Neural cell (in vitro differentiated cells): Measurements from ENCODE around the gene TJP1. TPM values are rescaled to one million over a fixed set of nuclear protein-coding genes. Genes with fewer than 3 reads are reported as not detected.
"Not testable (repeated sequence)": the region's sequence is repeated elsewhere in the genome, so short reads cannot be mapped to it uniquely, and the experiment has no call there.

ENCODE experiments used
- H2AFZ ChIP-seq: fragments of 200-600, 300-800 bp; sonication (generic), shearing (Covaris generic); 2 replicates; pipeline ENCODE4 v1.6.0; 2014; ENCODE audit warnings: low read depth, mild to moderate bottlenecking, antibody characterized with exemption, low read length, moderate library complexity
- H3F3A ChIP-seq: fragments of 200-600 bp; shearing (Covaris generic); 2 replicates; pipeline ENCODE4 v1.6.1; 2016; ENCODE audit warnings: mild to moderate bottlenecking, moderate library complexity, mixed read lengths, antibody characterized with exemption, low read length; ENCODE audit not compliant: insufficient read depth, poor library complexity, severe bottlenecking
- H3K27ac ChIP-seq: fragments of 200-600, 300-800 bp; sonication (generic), shearing (Covaris generic); 2 replicates; pipeline ENCODE4 v1.5.1; 2014; ENCODE audit warnings: mild to moderate bottlenecking, low read length, moderate library complexity
- H3K27me3 ChIP-seq: fragments of 300-800, 200-600 bp; sonication (generic), shearing (Covaris generic); 2 replicates; pipeline ENCODE4 v1.6.0; 2014; ENCODE audit warnings: mild to moderate bottlenecking, low read depth, low read length, moderate library complexity; ENCODE audit not compliant: insufficient read depth
- H3K36me3 ChIP-seq: fragments of 300-800, 200-600 bp; sonication (generic), shearing (Covaris generic); 2 replicates; pipeline ENCODE4 v1.5.1; 2014; ENCODE audit warnings: mild to moderate bottlenecking, antibody characterized with exemption, low read length, moderate library complexity; ENCODE audit not compliant: insufficient read depth
- H3K4me2 ChIP-seq: fragments of 300-800, 200-600 bp; sonication (generic), shearing (Covaris generic); 2 replicates; pipeline ENCODE4 v1.6.0; 2014; ENCODE audit warnings: mild to moderate bottlenecking, low read length
- H3K4me3 ChIP-seq: fragments of 300-800, 200-600 bp; sonication (generic), shearing (Covaris generic); 2 replicates; pipeline ENCODE4 v1.5.1; 2014; ENCODE audit warnings: mild to moderate bottlenecking, low read length, moderate library complexity
- H3K79me2 ChIP-seq: fragments of 200-600 bp; shearing (Covaris generic); replicated peaks from 2 replicates; pipeline ENCODE4 v1.6.0; 2014; ENCODE audit warnings: mild to moderate bottlenecking, low read length, moderate library complexity; ENCODE audit not compliant: insufficient read depth
- H3K9ac ChIP-seq: fragments of 300-800, 200-600 bp; sonication (generic), shearing (Covaris generic); 2 replicates; pipeline ENCODE4 v1.6.1; 2016; ENCODE audit warnings: mild to moderate bottlenecking, low read length, mixed read lengths
- H3K9me2 ChIP-seq: fragments of 200-600 bp; shearing (Covaris generic); 2 replicates; pipeline ENCODE4 v1.6.1; 2016; ENCODE audit warnings: mild to moderate bottlenecking, low read length, mixed read lengths; ENCODE audit not compliant: insufficient read depth
- H3K9me3 ChIP-seq: fragments of 200-600, 300-800 bp; sonication (generic), shearing (Covaris generic); 2 replicates; pipeline ENCODE4 v1.6.1; 2016; ENCODE audit warnings: mild to moderate bottlenecking, mixed run types, low read length, moderate library complexity, mixed read lengths
- H4K20me1 ChIP-seq: fragments of 200-600 bp; shearing (Covaris generic); 2 replicates; pipeline ENCODE4 v1.6.1; 2016; ENCODE audit warnings: mild to moderate bottlenecking, mixed run types; ENCODE audit not compliant: insufficient read depth
- EP300 ChIP-seq: fragments of 450-650 bp; conservative IDR thresholded peaks from 2 replicates; pipeline ENCODE4 v1.6.1; 2014; ENCODE audit warnings: antibody characterized with exemption, mild to moderate bottlenecking, moderate library complexity; ENCODE audit not compliant: poor library complexity, severe bottlenecking
- MXI1 ChIP-seq: fragments of 450-650 bp; conservative IDR thresholded peaks from 2 replicates; pipeline ENCODE4 v1.6.1; 2014; ENCODE audit warnings: antibody characterized with exemption, mild to moderate bottlenecking; ENCODE audit not compliant: poor library complexity, severe bottlenecking
- POLR2AphosphoS5 ChIP-seq: IDR thresholded peaks from 2 replicates; pipeline ENCODE4 v1.6.1; 2012
- RAD21 ChIP-seq: fragments of 450-650 bp; conservative IDR thresholded peaks from 2 replicates; pipeline ENCODE4 v1.6.1; 2014; ENCODE audit warnings: antibody characterized with exemption, mild to moderate bottlenecking, moderate library complexity
- SMC3 ChIP-seq: fragments of 450-650 bp; conservative IDR thresholded peaks from 2 replicates; pipeline ENCODE4 v1.6.1; 2014; ENCODE audit warnings: antibody characterized with exemption, mild to moderate bottlenecking, moderate library complexity; ENCODE audit not compliant: poor library complexity
- TAF1 ChIP-seq: IDR thresholded peaks from 2 replicates; pipeline ENCODE4 v1.6.1; 2012; ENCODE audit warnings: low read depth
- polyA plus RNA-seq: library from polyadenylated mRNA; depleted of rRNA; stranded (reverse); fragments of >200 nt; gene quantifications from 2 replicates; pipeline ENCODE4 v1.2.3, GENCODE V29; 2014
- TF ChIP-seq, protein P1 (sequence below): fragments of 450-650 bp; IDR thresholded peaks from 2 replicates; pipeline ENCODE4 v1.5.1; 2014; ENCODE audit warnings: antibody characterized with exemption, mild to moderate bottlenecking, moderate library complexity; ENCODE audit not compliant: poor library complexity, severe bottlenecking
- TF ChIP-seq, protein P2 (sequence below): IDR thresholded peaks from 2 replicates; pipeline ENCODE4 v1.6.1; 2012; ENCODE audit warnings: borderline replicate concordance

The TJP1 gene
- polyA plus RNA-seq, 1 donor from 2014 or later: 6.2 TPM

- TF ChIP-seq, protein P1, sequence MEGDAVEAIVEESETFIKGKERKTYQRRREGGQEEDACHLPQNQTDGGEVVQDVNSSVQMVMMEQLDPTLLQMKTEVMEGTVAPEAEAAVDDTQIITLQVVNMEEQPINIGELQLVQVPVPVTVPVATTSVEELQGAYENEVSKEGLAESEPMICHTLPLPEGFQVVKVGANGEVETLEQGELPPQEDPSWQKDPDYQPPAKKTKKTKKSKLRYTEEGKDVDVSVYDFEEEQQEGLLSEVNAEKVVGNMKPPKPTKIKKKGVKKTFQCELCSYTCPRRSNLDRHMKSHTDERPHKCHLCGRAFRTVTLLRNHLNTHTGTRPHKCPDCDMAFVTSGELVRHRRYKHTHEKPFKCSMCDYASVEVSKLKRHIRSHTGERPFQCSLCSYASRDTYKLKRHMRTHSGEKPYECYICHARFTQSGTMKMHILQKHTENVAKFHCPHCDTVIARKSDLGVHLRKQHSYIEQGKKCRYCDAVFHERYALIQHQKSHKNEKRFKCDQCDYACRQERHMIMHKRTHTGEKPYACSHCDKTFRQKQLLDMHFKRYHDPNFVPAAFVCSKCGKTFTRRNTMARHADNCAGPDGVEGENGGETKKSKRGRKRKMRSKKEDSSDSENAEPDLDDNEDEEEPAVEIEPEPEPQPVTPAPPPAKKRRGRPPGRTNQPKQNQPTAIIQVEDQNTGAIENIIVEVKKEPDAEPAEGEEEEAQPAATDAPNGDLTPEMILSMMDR: no peak
- TF ChIP-seq POLR2AphosphoS5: no peak
Measured at GRCh38 chr15:29784413-29784812, 37.9 kb downstream of the TJP1 start (continued).

DNA sequence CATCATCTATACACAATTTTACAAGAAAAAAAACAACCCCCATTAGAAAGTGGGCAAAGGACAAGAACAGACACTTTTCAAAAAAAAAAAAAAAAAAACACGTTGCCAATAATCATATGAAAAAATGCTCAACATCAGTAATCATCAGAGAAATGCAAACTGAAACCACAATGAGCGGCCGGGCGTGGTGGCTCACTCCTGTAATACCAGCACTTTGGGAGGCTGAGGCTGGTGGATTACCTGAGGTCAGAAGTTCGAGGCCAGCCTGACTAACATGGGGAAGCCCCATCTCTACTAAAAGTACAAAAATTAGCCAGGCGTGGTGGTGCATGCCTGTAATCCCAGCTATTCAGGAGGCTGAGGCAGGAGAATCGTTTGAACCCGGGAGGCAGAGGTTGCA, 39.5 kb downstream of the TJP1 start:
- not testable (repeated sequence) for H4K20me1 ChIP-seq, H3K79me2 ChIP-seq, H2AFZ ChIP-seq, H3K27ac ChIP-seq, H3K36me3 ChIP-seq, H3K9ac ChIP-seq, H3K27me3 ChIP-seq, H3K4me3 ChIP-seq, H3K4me2 ChIP-seq, H3K9me3 ChIP-seq, H3F3A ChIP-seq, H3K9me2 ChIP-seq

- Histone ChIP-seq H3K27me3 (no peaks in the 10 kb centered on the region), H3K36me3 (peaks cover 3% of the 10 kb centered on the region), H3K9me3 (no peaks in the 10 kb centered on the region), H3K79me2 (peaks cover 21% of the 10 kb centered on the region), H3F3A (no peaks in the 10 kb centered on the region), H4K20me1 (no peaks in the 10 kb centered on the region), H3K4me3 (no peak overlapping the region), H3K9me2 (no peaks in the 10 kb centered on the region), H2AFZ (no peak overlapping the region), H3K4me2 (no peak overlapping the region), H3K9ac (no peak overlapping the region), H3K27ac (no peak overlapping the region)
- TF ChIP-seq POLR2AphosphoS5: no peak
- TF ChIP-seq MXI1: no peak
- no peak for TF ChIP-seq RAD21
- TF ChIP-seq, protein P1: no peak
- TF ChIP-seq EP300: no peak
- no peak for TF ChIP-seq TAF1
- TF ChIP-seq SMC3: no peak
Measured at GRCh38 chr15:29778382-29778781, 43.9 kb downstream of the TJP1 start.

DNA sequence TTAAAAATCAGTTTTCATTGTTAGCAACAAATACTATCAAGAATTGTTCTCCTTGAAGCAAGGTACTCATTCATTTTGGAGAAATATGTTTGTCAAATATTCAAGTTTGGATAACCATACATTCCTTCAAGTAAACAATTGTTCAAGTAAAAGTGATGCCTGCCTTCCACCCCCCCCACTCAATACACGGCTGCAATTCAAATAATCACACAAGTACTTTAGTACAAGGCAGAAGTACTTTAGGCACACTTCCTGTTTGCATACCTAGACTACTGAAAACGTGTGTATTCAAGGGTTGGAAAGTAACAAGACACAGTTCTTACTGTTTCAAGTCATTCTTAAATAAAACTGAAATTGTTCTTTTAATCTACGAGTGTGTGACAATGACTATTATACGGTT, 45.4 kb downstream of the TJP1 start:
- no peaks in the 10 kb centered on the region for H4K20me1 ChIP-seq
- H3K27ac ChIP-seq: no peak overlapping the region
- H3K27me3 ChIP-seq: no peaks in the 10 kb centered on the region
- H3K9me3 ChIP-seq: no peaks in the 10 kb centered on the region
- peaks cover 21% of the 10 kb centered on the region for H3K79me2 ChIP-seq
- no peak overlapping the region for H3K4me2 ChIP-seq
- no peaks in the 10 kb centered on the region for H3F3A ChIP-seq
- H3K9ac ChIP-seq: no peak overlapping the region
- no peaks in the 10 kb centered on the region for H3K9me2 ChIP-seq
- H2AFZ ChIP-seq: no peak overlapping the region
- peaks cover 3% of the 10 kb centered on the region for H3K36me3 ChIP-seq
- H3K4me3 ChIP-seq: no peak overlapping the region
- TF ChIP-seq POLR2AphosphoS5 (no peak), SMC3 (no peak), RAD21 (no peak), MXI1 (no peak), TAF1 (no peak)
- TF ChIP-seq, protein P2, sequence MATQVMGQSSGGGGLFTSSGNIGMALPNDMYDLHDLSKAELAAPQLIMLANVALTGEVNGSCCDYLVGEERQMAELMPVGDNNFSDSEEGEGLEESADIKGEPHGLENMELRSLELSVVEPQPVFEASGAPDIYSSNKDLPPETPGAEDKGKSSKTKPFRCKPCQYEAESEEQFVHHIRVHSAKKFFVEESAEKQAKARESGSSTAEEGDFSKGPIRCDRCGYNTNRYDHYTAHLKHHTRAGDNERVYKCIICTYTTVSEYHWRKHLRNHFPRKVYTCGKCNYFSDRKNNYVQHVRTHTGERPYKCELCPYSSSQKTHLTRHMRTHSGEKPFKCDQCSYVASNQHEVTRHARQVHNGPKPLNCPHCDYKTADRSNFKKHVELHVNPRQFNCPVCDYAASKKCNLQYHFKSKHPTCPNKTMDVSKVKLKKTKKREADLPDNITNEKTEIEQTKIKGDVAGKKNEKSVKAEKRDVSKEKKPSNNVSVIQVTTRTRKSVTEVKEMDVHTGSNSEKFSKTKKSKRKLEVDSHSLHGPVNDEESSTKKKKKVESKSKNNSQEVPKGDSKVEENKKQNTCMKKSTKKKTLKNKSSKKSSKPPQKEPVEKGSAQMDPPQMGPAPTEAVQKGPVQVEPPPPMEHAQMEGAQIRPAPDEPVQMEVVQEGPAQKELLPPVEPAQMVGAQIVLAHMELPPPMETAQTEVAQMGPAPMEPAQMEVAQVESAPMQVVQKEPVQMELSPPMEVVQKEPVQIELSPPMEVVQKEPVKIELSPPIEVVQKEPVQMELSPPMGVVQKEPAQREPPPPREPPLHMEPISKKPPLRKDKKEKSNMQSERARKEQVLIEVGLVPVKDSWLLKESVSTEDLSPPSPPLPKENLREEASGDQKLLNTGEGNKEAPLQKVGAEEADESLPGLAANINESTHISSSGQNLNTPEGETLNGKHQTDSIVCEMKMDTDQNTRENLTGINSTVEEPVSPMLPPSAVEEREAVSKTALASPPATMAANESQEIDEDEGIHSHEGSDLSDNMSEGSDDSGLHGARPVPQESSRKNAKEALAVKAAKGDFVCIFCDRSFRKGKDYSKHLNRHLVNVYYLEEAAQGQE: no peak
